GM12801 (cell line): ENCODE results near the gene ITGA3.

Experiments
- CTCF ChIP-seq: IDR thresholded peaks from one replicate; pipeline ENCODE4 v1.5.1; 2011; ENCODE audit warnings: control low read depth; ENCODE audit not compliant: insufficient read length; ENCODE audit errors: extremely low read depth

The ITGA3 gene

GRCh38 chr17:50079334-50080095, 23.6 kb downstream of the ITGA3 start:
- no peak for TF ChIP-seq CTCF

DNA sequence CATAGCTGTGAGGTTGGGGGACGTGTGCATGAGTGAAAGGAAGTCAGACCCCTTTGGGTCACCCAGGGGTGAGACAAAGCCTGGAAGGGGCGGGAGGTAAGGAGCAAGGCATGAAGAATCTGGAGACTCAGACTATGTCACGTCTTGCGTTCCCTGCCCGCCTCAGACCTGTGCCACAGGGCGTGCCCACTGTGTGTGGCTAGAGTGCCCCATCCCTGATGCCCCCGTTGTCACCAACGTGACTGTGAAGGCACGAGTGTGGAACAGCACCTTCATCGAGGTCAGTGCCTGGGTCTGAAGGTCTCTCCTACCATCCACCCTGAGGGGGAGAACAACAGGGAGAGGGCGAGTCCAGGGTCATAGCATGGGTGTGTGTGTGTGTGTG, 24.2 kb downstream of the ITGA3 start:
- no peak for TF ChIP-seq CTCF

DNA sequence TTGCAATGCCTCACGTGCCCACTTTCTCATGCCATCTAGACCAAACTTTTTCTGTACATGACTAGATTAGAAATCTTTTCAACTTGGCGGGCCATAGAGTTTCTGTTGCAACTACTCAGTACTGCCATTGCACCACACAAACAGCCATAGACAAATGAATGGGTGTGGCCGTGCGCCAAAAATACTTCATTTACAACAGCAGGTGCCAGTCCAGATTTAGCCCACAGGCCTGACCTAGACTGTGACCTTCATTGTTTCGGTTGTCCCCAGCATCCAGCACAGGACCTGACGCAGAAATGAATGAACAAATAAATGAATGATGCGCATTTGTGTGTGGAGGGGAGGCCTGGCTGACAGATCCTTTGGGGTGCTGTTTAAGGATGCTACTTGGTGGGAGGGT, 24.9 kb downstream of the ITGA3 start:
- TF ChIP-seq CTCF, result no peak

GRCh38 chr17:50081757-50082156, 25.8 kb downstream of the ITGA3 start:
- no peak for TF ChIP-seq CTCF

DNA sequence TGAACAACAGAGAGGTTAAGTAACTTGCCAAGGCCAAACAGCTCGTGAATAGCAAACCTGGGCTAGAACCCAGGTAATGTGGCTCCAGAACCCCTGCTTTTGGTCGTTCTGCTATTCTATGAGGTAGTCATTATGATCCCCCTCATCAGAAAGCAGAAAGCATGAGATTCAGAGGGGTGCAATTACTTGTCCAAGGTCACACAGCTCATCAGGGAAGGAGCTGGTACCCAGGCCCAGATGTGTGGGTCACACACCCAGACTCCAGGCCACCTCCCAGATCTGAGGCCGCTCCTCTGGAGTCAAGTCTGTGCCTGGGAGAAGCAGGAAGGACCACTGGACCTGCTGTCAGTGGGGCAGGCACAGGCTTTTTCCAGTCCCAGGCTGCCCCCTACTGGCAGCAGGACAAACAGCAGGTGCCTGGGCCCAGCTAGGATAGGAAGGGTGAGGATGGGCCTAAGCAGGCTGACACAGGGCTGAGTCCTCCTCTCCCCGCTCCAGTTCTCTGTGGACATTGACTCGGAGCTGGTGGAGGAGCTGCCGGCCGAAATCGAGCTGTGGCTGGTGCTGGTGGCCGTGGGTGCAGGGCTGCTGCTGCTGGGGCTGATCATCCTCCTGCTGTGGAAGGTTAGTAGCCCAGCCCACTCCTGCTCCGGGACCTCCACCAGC, 31.5 kb downstream of the ITGA3 start:
- TF ChIP-seq CTCF, result no peak

GRCh38 chr17:50087912-50088405, 32.0 kb downstream of the ITGA3 start:
- no peak for TF ChIP-seq CTCF

GRCh38 chr17:50088952-50089825, 33.3 kb downstream of the ITGA3 start:
- TF ChIP-seq CTCF, result no peak
